GM18502 (cell line): ENCODE data around the gene RAPH1.

ENCODE experiments used
- ATAC-seq: cut with Tn5 transposase; IDR thresholded peaks from one replicate; pipeline ENCODE4 v1.9.1; 2021; ENCODE audit warnings: mild to moderate bottlenecking; ENCODE audit not compliant: unreplicated experiment, poor library complexity

Gene RAPH1

GRCh38 chr2:203535078-203535783, at the start of gene RAPH1:
Gene RAPH1 (minus strand): TSS chr2:203535301. CDS start chr2:203495353, 39,948 bp downstream.
- peak; percentile 78 for ATAC-seq

- no peak for ATAC-seq
These were observed 49.7 kb upstream of the RAPH1 start for GRCh38 chr2:203584784-203585183.

- peak; percentile 55 for ATAC-seq
These were observed 48.6 kb upstream of the RAPH1 start for GRCh38 chr2:203583701-203584100.

- no peak for ATAC-seq
These were observed 48.1 kb upstream of the RAPH1 start for GRCh38 chr2:203583084-203583695.

- ATAC-seq: no peak
These were observed 47.4 kb upstream of the RAPH1 start for GRCh38 chr2:203582468-203582867.

- no peak for ATAC-seq
These were observed 45.7 kb upstream of the RAPH1 start for GRCh38 chr2:203580844-203581243.

GRCh38 chr2:203579730-203580129, 44.6 kb upstream of the RAPH1 start:
- ATAC-seq: no peak

GRCh38 chr2:203578759-203579643, 43.9 kb upstream of the RAPH1 start:
- peak; percentile 96 for ATAC-seq

GRCh38 chr2:203574824-203575223, 39.7 kb upstream of the RAPH1 start:
- no peak for ATAC-seq

- ATAC-seq: no peak
These were observed 37.2 kb upstream of the RAPH1 start for GRCh38 chr2:203572316-203572715.

- no peak for ATAC-seq
These were observed 34.7 kb upstream of the RAPH1 start for GRCh38 chr2:203569677-203570316.

GRCh38 chr2:203567691-203568090, 32.6 kb upstream of the RAPH1 start:
- ATAC-seq: no peak

- ATAC-seq: no peak
These were observed 31.1 kb upstream of the RAPH1 start for GRCh38 chr2:203566161-203566560.

GRCh38 chr2:203565076-203565475, 30.0 kb upstream of the RAPH1 start:
- ATAC-seq: no peak

- ATAC-seq: no peak
These were observed 27.2 kb upstream of the RAPH1 start for GRCh38 chr2:203562268-203562667.

- no peak for ATAC-seq
These were observed 24.5 kb upstream of the RAPH1 start for GRCh38 chr2:203559641-203560040.

GRCh38 chr2:203553784-203554183, 18.7 kb upstream of the RAPH1 start:
- no peak for ATAC-seq

- no peak for ATAC-seq
These were observed 16.7 kb upstream of the RAPH1 start for GRCh38 chr2:203551778-203552177.

- no peak for ATAC-seq
These were observed 15.2 kb upstream of the RAPH1 start for GRCh38 chr2:203550266-203550665.

GRCh38 chr2:203549406-203549805, 14.3 kb upstream of the RAPH1 start:
- no peak for ATAC-seq

- no peak for ATAC-seq
These were observed 13.8 kb upstream of the RAPH1 start for GRCh38 chr2:203548887-203549286.
